ENCODE measurements around the gene ARHGAP8. TPM values are rescaled to one million over a fixed set of nuclear protein-coding genes. Genes with fewer than 3 reads are reported as not detected.

The ARHGAP8 gene
- total RNA-seq, 2 experiments from 2014 or later = 5.7 to 6.3 TPM

- no peaks in the 10 kb centered on the region for H3K36me3 Mint-ChIP-seq (ENCODE audit: low read depth)
- no peak overlapping the region for H3K4me3 Mint-ChIP-seq
- peaks cover 2% of the 10 kb centered on the region for H3K9me3 Mint-ChIP-seq
- ChIA-PET CTCF (no interaction called here), POLR2A (no interaction called here)
- Histone ChIP-seq H3K9me3 (ENCODE audit: control insufficient read depth in 1 of 2, insufficient read depth in 1 of 2, low read length in 2 of 2) (peaks cover 12 to 20% of the 10 kb centered on the region in 2 experiments), H3K4me1 (ENCODE audit: insufficient read depth, low read length) (no peaks in the 10 kb centered on the region), H3K4me3 (ENCODE audit: low read length) (no peak overlapping the region), H3K27me3 (ENCODE audit: control insufficient read depth in 1 of 2, insufficient read depth in 2 of 2, low read length in 2 of 2) (no peaks in the 10 kb centered on the region), H3K27ac (ENCODE audit: low read depth in 1 of 2, low read length in 2 of 2) (no peak overlapping the region), H3K36me3 (ENCODE audit: insufficient read depth, low read length) (no peaks in the 10 kb centered on the region)
- TF ChIP-seq, protein P1, sequence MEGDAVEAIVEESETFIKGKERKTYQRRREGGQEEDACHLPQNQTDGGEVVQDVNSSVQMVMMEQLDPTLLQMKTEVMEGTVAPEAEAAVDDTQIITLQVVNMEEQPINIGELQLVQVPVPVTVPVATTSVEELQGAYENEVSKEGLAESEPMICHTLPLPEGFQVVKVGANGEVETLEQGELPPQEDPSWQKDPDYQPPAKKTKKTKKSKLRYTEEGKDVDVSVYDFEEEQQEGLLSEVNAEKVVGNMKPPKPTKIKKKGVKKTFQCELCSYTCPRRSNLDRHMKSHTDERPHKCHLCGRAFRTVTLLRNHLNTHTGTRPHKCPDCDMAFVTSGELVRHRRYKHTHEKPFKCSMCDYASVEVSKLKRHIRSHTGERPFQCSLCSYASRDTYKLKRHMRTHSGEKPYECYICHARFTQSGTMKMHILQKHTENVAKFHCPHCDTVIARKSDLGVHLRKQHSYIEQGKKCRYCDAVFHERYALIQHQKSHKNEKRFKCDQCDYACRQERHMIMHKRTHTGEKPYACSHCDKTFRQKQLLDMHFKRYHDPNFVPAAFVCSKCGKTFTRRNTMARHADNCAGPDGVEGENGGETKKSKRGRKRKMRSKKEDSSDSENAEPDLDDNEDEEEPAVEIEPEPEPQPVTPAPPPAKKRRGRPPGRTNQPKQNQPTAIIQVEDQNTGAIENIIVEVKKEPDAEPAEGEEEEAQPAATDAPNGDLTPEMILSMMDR (IDR thresholded peaks at IDR 0.05) = no peak
- no peaks in the 10 kb centered on the region for H3K4me1 Mint-ChIP-seq (ENCODE audit: low read depth)
- no peak for DNase-seq
- ATAC-seq (ENCODE audit: poor library complexity) = no peak
- intact Hi-C loops (cut with DNase I, micrococcal nuclease) = no loop called here
- no peak overlapping the region for H3K27ac Mint-ChIP-seq
- H3K27me3 Mint-ChIP-seq = peaks cover 5% of the 10 kb centered on the region
Observed at GRCh38 chr22:44871782-44872181, 119.4 kb downstream of the ARHGAP8 start.

DNA sequence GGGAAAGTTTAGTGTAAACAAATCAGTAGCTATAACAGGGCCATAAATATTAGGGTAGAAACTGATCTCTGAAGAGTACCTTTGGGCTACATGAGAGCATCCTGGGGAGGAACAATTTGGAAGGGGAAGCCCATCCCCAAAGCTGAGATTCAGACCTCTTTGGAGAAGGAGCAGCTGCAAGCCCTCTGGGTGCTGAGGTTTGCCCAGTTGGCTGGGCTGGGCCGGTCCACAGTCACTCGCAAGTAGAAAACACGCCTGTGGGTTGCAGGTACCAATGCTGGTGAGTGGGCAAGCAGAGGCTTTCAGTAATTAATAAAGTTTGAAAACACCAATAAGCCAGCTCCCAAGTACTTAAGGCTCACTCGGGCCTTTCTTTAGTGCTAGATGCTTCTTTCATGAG, 124.5 kb downstream of the ARHGAP8 start:
- no peaks in the 10 kb centered on the region for H3K36me3 Mint-ChIP-seq (ENCODE audit: low read depth)
- Histone ChIP-seq H3K4me3 (ENCODE audit: low read length) (no peak overlapping the region), H3K36me3 (ENCODE audit: insufficient read depth, low read length) (no peaks in the 10 kb centered on the region), H3K9me3 (ENCODE audit: control insufficient read depth in 1 of 2, insufficient read depth in 1 of 2, low read length in 2 of 2) (peaks cover 1 to 22% of the 10 kb centered on the region in 2 experiments), H3K27ac (ENCODE audit: low read depth in 1 of 2, low read length in 2 of 2) (no peak overlapping the region), H3K27me3 (ENCODE audit: control insufficient read depth in 1 of 2, insufficient read depth in 2 of 2, low read length in 2 of 2) (no peaks in the 10 kb centered on the region), H3K4me1 (ENCODE audit: insufficient read depth, low read length) (no peaks in the 10 kb centered on the region)
- no peaks in the 10 kb centered on the region for H3K4me1 Mint-ChIP-seq (ENCODE audit: low read depth)
- H3K27ac Mint-ChIP-seq = no peak overlapping the region
- H3K9me3 Mint-ChIP-seq = peaks cover 2% of the 10 kb centered on the region
- DNase-seq = no peak
- CTCF ChIA-PET = no interaction called here
- H3K4me3 Mint-ChIP-seq = no peak overlapping the region
- POLR2A ChIA-PET = no interaction called here
- intact Hi-C loops (cut with DNase I, micrococcal nuclease) = no loop called here
- no peaks in the 10 kb centered on the region for H3K27me3 Mint-ChIP-seq
- TF ChIP-seq, protein P1 (IDR thresholded peaks at IDR 0.05) = no peak
- ATAC-seq (ENCODE audit: poor library complexity) = no peak

DNA sequence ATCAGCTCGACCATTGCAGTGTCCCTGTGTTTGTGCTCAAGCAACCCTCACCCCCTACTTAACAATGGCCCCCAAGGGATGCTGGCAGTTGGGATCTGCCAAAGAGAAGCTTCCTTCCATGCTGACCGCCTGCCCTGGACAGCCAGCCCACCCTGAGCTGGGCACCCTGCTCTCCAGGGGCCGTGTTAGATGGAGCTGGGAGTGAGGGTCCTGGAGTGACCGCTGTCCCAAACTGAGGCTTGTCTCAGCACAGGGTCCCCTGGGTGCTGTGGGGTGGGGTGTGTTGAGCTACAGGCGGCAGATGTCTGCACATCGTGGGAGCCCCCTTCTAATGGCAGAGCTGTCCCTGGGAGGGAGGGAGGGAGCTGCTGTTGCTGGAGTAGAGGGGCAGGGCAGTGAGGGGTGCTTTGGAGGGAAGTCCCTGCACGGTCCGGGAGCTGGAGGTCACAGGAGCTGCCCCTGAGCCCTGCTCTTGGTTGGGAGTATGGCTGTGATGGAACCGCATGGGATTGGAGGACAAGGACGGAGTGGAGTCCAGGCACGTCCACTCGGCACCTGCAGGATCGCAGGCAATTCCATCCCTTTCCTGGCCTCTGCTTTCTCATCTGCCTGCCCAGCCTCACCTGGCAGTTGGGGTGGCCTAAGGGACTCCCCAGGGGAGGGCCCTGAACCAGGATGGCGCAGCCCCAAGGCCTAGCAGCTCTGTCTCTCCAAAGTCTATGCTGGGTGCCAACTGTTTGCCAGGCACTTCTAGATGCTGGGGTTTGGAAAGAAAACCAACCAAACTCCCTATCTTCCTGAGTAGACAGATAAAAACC, 126.3 kb downstream of the ARHGAP8 start:
- H3K4me3 Mint-ChIP-seq = no peak overlapping the region
- Histone ChIP-seq H3K36me3 (ENCODE audit: insufficient read depth, low read length) (no peaks in the 10 kb centered on the region), H3K4me3 (ENCODE audit: low read length) (no peak overlapping the region), H3K27me3 (ENCODE audit: control insufficient read depth in 1 of 2, insufficient read depth in 2 of 2, low read length in 2 of 2) (no peaks in the 10 kb centered on the region), H3K27ac (ENCODE audit: low read depth in 1 of 2, low read length in 2 of 2) (no peak overlapping the region), H3K9me3 (ENCODE audit: control insufficient read depth in 1 of 2, insufficient read depth in 1 of 2, low read length in 2 of 2) (peaks cover 0 to 21% of the 10 kb centered on the region in 2 experiments), H3K4me1 (ENCODE audit: insufficient read depth, low read length) (no peaks in the 10 kb centered on the region)
- H3K27me3 Mint-ChIP-seq = no peaks in the 10 kb centered on the region
- no peak for ATAC-seq (ENCODE audit: poor library complexity)
- DNase-seq = peak in 1 of 14 experiments; percentile 14
- ChIA-PET POLR2A (no interaction called here), CTCF (no interaction called here)
- no peaks in the 10 kb centered on the region for H3K4me1 Mint-ChIP-seq (ENCODE audit: low read depth)
- H3K9me3 Mint-ChIP-seq = peaks cover 2% of the 10 kb centered on the region
- no peaks in the 10 kb centered on the region for H3K36me3 Mint-ChIP-seq (ENCODE audit: low read depth)
- H3K27ac Mint-ChIP-seq = no peak overlapping the region
- TF ChIP-seq, protein P1 (IDR thresholded peaks at IDR 0.05) = no peak
- intact Hi-C loops (cut with DNase I, micrococcal nuclease) = no loop called here
